NCI-H2171 (cell line): Measurements from ENCODE around the gene ATP6AP2.
"Not testable (repeated sequence)": the region's sequence is repeated elsewhere in the genome, so short reads cannot be mapped to it uniquely, and the experiment has no call there.

Experiments
- DNase-seq: peaks from one replicate; lab custom pipeline; 2025; lab: John Stamatoyannopoulos, UW

The ATP6AP2 gene

DNA sequence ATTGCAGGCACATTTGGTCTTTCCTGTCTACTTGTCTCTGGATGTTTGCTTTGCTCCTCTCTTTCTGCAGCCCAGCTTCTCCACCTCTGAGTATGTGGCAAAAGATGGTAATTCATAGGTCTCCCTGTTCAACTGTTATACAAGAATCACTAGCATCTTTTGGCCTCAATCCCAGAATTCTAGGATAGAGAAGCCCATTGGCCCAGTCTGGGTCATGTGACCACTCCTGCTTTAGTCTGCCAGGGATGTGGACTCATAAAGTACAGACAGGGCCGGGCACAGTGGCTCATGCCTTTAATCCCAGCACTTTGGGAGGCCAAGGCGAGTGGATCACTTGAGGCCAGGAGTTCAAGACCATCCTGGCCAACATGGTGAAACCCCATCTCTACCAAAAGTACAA, 5.4 kb upstream of the ATP6AP2 start:
- not testable (repeated sequence) for DNase-seq

DNA sequence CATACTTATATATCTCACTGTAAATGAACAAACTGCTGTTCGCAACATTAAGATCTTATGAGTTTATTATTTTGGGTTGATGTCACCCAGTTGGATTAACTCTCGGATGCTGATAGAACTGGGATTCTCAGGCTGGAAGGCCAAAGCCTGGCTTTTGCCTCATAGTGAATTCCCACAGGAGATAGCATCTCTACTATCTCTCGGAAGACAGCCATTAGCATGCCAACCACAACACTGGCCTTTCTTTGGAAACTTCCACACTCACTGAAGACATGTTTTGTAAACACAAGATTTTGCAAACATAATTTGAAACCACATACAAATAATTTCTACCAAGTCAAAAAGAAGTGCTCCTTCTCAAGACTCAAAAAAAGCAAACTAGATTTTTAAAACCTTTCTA, 4.5 kb upstream of the ATP6AP2 start:
- no peak for DNase-seq

DNA sequence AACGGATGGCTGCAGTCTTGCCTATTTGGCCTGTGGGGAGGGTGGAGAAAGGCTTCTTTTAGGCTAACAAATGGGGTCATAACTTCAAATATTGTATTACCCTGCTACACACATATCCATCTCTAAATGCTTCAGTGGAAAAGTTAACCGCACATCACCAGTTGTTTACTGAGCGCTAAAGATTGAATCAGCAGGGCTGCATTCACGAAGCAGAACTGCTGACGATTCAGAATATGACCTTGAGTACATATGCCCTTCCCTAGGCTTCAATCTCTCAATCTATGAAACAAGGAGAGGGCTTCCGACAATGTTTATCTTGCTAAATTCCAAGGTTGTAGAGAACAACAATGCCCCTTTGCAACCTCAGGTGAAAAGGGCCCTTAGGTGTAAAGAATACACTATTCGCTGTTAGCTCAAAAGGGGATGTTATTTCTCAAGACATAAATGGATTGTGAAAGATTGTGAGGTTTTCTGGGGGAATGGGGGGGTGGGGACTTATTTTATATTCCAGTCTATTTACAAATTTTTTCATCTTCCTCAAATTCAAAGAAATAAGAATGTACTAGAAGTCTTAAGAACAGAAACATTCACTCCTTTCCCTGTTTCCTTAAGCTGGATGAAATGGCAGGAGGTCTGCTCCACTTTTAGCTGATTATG, 2.6 kb upstream of the ATP6AP2 start:
- no peak for DNase-seq

DNA sequence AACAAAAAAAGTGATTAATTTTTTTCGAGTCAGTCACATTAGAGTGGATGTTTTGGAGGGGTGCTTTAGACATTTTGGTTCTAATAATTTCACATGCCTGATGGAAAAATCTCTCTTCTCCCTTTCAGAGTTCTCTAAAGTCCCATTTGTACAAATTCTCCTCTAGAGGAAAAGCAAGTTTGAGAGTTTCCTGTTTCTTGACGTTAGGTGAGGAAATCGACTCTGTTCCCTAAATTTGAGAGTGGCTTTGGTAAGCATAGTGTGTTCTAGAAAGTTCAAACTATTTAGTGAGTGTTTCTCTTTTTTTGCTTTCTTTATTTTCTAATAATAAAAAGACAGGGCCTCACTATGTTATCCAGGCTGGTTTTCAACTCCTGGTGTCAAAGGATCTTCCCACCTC, 1.6 kb upstream of the ATP6AP2 start:
- DNase-seq = no peak

DNA sequence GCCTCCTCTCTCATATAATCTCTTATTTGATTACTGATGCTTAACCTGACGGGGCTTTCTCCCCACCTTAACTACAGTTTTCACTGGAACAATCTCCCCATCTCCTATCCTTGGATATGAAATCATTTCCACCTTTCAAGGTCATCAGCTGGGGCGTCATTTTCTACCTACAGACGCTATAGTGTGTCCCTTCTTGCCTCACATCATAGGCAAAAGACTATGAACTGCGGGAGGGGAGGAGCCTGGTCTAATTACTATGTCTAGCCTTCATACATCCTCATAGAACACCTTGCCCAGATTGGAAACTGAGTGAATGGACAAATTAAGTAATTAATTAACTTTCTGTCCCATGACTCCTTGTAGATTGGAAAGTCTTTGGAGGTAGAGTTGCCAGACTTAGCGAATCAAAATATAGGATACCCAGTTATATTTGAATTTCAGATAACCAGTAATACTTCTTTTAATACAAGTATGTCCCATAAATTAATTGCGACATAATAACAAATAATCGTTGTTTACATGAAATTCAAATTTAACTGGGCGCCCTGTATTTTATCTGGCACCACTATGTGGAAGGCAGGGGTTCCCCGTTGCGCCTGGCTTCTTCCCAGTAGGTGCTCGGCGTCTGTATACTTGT, 752 bp upstream of the ATP6AP2 start:
- DNase-seq = no peak

DNA sequence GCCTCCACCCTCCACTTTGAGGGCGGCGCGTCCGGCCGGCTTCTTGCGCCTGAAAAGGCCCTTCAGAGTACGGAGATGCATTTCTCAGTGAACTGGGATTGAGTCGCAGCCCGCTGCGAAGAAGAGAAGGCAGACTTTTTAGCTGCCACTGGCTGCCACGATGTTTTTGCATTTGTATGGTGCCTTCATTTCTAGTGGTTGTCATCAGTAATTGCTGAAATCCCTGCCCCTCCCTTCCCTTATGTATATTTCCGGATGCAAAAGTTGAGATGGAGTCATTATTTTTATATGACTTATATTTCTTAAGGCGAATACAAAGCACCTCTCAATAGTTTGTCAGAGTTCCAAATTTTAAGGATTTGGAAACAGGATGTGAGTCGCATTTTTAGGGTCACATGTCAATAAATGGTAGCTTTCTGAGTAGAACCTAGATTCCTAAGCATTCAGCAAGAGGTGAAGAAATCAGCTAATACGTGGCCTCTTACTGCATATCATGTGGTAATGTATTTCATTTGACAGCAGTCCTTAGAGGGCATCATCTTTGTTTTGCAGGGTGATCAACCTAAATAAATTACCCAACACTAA, 658 bp downstream of the ATP6AP2 start:
- DNase-seq = no peak

DNA sequence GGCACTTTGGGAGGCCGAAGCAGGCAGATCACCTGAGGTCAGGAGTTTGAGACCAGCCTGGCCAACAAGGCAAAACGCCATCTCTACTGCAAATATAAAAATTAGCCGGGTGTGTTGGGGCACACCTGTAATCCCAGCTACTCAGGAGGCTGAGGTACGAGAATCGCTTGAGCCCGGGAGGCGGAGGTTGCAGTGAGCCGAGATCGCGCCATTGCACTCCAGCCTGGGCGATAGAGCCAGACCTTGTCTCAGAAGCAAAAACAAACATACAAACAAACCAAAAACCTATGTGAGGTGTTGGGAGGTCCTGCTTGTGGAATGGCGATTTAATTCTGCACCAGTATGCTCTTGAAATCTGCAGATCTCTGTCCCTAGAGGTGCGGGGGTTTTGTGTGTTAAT, 1.4 kb downstream of the ATP6AP2 start:
- not testable (repeated sequence) for DNase-seq

DNA sequence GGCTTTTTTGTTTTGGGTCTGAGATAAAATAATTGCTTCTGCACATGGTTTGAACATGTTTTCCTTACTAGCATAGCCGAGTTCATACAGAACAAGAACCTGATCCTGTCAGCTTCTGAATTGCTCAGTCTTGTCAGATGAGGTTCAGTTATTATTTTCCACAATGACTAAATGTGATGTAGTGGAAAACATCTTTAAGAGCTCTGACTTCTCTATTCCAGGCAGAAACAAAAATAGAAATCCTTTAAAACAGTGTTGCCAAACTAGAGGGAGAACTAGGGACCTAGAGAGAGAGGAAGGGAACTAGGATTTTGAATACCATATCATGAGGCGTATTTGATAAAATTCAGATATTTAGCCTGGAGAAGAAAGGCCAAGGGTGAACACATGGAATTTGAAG, 2.0 kb downstream of the ATP6AP2 start:
- no peak for DNase-seq

DNA sequence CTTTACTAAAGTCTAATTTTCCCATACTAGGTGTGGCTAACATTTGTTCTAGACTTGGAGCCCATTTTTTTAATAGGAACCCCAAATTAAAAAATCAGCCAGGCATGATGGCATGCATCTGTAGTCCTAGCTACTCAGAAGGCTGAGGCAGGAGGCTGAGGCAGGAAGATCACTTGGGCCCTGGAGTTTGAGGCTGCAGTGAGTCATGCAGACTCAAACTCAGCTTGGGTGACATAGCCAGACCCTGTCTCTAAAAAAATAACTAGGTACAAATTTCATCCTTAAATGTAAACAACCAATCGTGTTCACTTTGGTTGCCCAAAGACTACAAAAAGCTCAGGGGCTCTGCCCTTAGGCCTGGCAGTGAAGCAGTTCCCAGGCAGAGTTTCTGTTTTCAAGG, 6.9 kb downstream of the ATP6AP2 start:
- not testable (repeated sequence) for DNase-seq

DNA sequence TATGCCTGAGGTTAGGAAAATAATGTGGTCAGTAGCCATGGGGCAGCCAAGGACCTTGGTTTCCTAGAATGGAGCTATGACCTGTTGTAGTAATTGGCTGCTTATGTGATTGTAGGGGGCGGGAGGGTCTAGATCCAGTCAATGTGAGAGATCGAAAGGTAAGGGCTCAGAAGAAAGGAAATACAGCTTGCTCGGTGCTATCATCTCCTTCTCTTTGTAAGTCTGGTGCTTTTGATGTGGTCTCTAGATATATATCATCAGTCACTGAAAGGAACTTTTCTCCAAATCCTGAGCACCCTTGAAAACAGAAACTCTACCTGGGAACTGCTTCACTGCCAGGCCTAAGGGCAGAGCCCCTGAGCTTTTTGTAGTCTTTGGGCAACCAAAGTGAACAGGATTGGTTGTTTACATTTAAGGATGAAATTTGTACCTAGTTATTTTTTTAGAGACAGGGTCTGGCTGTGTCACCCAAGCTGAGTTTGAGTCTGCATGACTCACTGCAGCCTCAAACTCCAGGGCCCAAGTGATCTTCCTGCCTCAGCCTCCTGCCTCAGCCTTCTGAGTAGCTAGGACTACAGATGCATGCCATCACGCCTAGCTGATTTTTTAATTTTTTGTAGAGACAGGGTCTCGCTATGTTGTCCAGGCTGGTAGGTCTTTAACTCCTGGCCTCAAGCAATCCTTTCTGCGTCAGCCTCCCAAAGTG, 9.0 kb downstream of the ATP6AP2 start:
- not testable (repeated sequence) for DNase-seq

DNA sequence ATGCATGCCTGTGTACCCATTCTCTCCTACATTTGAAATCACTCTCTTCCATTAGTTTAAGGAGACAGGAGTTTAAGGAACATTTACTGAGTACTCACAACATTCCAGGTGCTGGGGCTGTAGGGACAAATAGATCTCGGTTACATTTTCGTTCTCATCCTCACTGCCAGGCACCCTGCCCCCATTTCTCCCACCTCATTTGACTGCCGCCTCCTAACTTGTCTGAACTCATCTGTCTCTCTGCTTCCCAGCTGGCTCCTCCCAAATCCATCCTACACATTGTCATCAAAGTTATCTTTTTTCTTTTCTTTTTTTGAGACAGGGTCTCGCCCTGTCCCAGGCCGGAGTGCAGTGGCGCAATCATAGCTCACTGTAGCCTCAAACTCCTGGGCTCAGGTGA, 22.7 kb downstream of the ATP6AP2 start:
- no peak for DNase-seq

DNA sequence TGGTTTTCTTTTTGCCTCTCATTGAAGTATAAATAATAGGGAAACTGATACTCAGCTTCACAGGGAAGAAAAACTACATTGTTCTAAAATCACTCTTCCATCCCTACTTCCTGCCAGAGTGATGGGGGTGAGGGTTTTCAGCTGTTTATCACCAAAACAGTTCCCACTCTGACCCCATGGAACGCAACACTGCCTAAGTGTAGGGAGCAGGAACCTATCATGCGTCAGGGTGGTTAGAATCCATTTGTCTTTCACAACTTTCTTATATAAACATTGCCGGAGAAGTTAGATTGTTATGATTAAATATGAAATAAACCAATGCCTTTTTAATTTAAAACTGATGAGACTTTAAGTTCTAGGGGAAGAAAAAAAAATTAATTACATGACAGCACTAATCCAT, 26.6 kb downstream of the ATP6AP2 start:
- no peak for DNase-seq

DNA sequence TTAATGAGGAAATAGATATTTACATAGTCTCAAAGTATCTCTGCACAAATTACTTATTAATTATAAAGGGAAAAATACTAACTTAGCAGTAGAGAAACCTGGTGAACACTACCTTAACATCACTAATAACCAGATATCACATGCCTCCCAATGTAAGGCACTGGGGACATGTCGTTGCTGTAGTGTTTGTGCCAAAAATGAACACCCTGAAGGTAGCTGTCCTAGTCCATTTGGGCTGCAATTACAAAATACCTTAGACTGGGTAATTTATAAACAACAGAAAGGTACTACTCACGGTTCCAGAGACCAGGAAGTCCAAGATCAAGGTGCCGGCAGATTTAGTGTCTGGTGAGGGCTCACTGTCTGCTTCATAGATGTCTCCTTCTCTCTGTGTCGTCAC, 31.7 kb downstream of the ATP6AP2 start:
- DNase-seq = no peak

DNA sequence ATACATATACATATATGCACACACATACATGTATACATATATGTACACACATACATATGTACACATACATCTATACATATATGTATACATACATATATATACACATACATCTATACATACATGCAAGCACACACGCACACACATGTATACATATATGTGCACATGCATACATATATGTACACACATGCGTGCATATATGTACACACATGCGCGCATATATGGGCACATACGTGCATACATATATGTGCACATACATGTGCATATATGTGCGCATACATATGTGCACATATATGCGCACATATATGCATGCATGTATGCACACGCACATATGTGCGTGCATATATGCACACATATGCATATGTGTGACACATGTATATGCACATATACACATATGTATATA, 35.2 kb downstream of the ATP6AP2 start:
- DNase-seq = no peak

DNA sequence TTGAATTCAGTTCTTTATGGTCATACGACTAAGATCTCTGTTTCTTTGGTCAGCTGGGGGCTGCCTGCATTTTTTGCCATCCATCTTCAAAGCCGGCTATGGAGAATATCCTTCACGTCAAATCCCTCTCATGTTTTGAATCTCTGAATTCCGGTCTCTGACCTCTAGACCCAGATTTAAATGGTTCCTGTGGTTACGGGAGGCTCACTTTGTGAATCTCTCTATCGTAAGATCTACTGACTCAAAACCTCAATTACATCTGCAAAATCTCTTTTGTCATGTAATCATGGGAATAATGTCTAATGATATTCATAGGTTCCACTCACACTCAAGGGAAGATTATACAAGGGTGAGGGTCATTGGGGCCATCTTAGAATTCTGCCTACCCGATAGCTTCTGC, 36.8 kb downstream of the ATP6AP2 start:
- no peak for DNase-seq

DNA sequence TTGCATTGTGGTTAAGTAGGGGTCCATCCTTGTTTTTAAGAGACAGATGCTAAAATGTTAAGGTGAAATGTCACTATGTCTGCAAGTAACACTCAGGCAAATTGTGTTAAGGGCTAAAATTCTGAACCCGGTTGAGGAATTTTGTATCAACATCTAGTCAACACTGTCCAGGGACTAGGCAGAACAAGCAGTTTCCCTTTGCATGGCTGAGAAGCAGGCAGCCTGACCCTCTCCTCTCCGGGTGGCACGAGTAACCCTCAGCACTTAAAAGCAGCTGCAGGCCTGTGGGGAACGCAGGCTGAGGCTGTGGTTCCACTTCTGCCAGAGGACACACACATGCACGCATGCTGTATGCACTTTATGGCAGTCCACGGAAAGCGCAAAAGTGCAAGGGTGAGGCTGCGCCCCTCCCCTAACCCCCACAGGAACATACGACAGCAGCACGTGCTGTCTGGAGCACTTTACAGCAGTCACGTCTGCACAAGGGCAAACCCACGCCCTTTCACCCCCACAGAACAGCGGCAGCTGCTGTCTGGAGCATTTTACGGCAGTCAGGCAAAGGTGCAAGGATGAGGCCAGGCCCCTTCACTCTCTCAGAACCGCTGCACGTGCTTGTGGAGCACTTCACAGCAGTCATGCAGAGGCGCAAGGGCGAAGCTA, 41.8 kb downstream of the ATP6AP2 start:
- no peak for DNase-seq

DNA sequence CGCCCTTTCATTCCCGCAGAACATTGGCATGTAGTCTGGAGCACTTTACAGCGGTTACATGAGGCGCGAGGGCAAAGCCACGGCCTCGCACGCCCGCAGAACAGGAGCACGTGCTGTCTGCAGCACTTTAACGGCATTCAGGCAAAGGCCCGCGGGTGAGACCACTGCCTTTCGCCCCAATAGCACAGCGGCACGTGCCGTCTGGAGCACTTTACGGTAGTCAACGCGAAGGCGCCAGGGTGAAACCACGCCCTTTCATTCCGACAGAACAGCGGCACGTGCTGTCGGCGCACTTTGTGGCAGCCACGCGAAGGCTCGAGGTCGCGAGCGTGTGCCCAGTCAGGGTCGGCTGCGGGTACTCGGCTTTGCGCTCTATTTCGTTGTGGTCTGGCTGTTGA, 42.4 kb downstream of the ATP6AP2 start, which contains the start of gene MPC1L:
Gene MPC1L, plus strand, starts transcription at position 290 of the 398 bp plus-strand sequence. CDS start 138 bp downstream, outside the sequence.
- no peak for DNase-seq

DNA sequence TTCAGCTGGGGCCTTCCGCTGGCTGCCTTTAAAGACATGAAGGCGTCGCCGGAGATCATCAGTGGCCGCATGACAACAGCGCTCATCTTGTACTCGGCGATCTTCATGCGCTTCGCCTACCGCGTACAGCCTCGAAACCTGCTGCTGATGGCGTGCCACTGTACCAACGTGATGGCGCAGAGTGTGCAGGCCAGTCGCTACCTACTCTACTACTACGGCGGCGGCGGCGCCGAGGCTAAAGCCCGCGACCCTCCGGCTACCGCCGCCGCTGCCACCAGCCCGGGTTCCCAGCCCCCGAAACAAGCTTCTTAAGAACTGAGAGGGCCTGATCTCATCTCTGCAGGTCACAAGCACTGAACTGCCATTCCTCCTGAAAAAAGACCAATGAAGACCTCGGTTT, 42.9 kb downstream of the ATP6AP2 start:
- DNase-seq = no peak

DNA sequence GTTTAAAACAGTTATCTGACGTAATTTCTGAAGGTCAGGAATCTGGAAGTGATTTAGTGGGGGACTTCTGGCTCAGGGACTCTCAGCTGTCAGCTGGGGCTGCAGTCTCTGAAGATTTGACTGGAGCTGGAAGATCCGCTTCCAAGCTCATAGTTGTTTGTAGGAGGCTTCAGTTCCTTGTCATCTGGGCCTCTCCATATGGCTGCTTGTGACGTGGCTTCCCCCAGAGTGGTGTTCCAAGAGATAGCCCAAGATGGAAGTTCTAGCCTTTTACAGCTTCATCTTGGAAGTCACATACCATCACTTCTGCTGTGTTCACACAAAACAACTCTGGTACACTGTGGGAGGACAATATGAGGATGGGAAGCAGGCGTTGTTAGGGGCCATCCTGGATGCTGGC, 44.5 kb downstream of the ATP6AP2 start:
- no peak for DNase-seq

DNA sequence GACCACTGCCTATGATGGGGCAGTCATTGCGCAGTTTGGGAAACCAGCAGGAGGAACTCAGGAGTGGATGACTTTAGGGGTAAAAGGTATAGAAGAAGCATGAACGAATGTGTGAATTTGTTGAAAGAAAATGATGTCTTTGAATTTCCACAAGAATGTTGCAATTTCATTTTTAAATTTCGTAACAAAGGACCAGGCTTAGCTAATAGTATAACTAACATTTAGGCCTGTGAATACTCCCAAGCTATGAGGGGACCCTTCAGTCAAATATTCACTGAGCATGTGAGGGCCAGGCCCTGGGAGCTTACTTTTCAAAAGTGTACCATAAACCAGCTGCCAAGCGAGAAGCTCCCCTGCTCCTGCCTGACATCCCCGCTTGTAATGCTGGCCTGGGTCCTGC, 47.7 kb downstream of the ATP6AP2 start:
- no peak for DNase-seq

DNA sequence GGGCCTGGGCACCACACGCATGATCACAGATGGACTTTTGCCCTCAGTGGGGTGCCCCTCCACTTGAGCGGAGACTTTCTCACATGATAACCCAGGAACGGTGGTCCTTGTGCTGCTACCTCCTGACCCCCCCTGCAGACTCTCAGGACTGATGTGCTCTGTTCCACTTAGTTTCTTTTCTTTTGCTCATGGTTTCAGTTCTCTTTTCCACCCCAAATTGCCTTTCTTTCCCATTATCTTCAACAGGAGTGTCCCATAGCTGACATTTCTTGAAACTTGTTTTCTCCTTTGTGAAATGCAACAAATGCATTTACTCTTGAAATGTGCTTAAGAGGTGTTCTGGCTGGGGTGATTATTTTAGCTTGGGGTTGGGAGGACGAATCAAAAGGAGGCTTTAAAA, 51.4 kb downstream of the ATP6AP2 start:
- no peak for DNase-seq

DNA sequence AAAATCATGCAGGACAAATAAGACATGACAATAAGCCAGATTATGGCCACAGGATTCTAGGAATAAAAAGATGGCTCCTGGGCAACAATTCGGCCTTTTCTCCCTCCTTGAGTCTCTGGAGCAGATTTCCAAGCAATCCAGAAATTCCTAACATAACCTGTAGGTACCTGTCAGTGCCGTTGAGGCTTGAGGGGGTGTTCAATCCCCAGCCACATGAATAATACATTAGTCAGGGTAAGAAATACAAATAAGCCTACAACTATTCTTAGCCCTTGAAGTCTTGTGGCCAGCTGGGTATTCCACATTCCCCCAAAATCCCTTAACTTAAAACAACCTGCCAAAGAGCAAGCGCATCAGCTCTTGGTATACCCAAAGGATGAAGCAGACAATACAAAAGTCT, 56.9 kb downstream of the ATP6AP2 start:
- no peak for DNase-seq
